ENCODE measurements around the gene GPS1.

The GPS1 gene

GRCh38 chr17:82049521-82049971 is 2.2 kb upstream of the GPS1 start:
- Histone ChIP-seq H2AFZ (ENCODE audit: low read depth, low read length) (no peak overlapping the region), H3K79me2 (ENCODE audit: insufficient read depth, low read length) (peaks cover 34% of the 10 kb centered on the region), H3K27ac (ENCODE audit: low read length) (no peak overlapping the region), H3K4me3 (ENCODE audit: low read depth in 1 of 2, low read length in 2 of 2) (no peak overlapping the region), H3K9ac (ENCODE audit: low read depth, low read length) (no peak overlapping the region), H4K20me1 (ENCODE audit: insufficient read depth, low read length) (peaks cover 21% of the 10 kb centered on the region), H3K4me1 (ENCODE audit: insufficient read depth, low read length) (peaks cover 42% of the 10 kb centered on the region), H3K4me2 (ENCODE audit: insufficient read depth, low read length) (peak overlapping the region; percentile 98; the same call in 1 of the 2 replicates), H3K27me3 (ENCODE audit: insufficient read depth, low read length, poor library complexity) (no peaks in the 10 kb centered on the region), H3K36me3 (ENCODE audit: insufficient read depth, low read length) (peaks cover 41% of the 10 kb centered on the region), H3K9me3 (ENCODE audit: insufficient read depth, low read length, severe bottlenecking) (no peaks in the 10 kb centered on the region)
- ATAC-seq (ENCODE audit: insufficient read depth, low read depth) = no peak
- no peak for DNase-seq
- TF ChIP-seq EZH2 (IDR thresholded peaks at IDR 0.05; ENCODE audit: borderline replicate concordance, low read depth, low read length, severe bottlenecking) = no peak
- TF ChIP-seq CTCF (IDR thresholded peaks at IDR 0.05; ENCODE audit: borderline replicate concordance, extremely low read depth, low read length, poor library complexity, severe bottlenecking) = no peak

GRCh38 chr17:82050152-82050760 is 1.4 kb upstream of the GPS1 start:
- H3K9ac ChIP-seq (ENCODE audit: low read depth, low read length) = peak overlapping the region; percentile 88
- peak; percentile 6 for DNase-seq
- TF ChIP-seq EZH2 (IDR thresholded peaks at IDR 0.05; ENCODE audit: borderline replicate concordance, low read depth, low read length, severe bottlenecking) (no peak), CTCF (IDR thresholded peaks at IDR 0.05; ENCODE audit: borderline replicate concordance, extremely low read depth, low read length, poor library complexity, severe bottlenecking) (no peak)
- H3K9me3 ChIP-seq (ENCODE audit: insufficient read depth, low read length, severe bottlenecking) = no peaks in the 10 kb centered on the region
- H2AFZ ChIP-seq (ENCODE audit: low read depth, low read length) = no peak overlapping the region
- no peak overlapping the region for H3K27ac ChIP-seq (ENCODE audit: low read length)
- peak overlapping the region in 1 of 2 experiments; percentile 99; a peak in 3 of 4 replicates for H3K4me3 ChIP-seq (ENCODE audit: low read depth in 1 of 2, low read length in 2 of 2)
- ATAC-seq (ENCODE audit: insufficient read depth, low read depth) = no peak
- peaks cover 39% of the 10 kb centered on the region for H3K79me2 ChIP-seq (ENCODE audit: insufficient read depth, low read length)
- peaks cover 49% of the 10 kb centered on the region for H3K36me3 ChIP-seq (ENCODE audit: insufficient read depth, low read length)
- peaks cover 48% of the 10 kb centered on the region for H3K4me1 ChIP-seq (ENCODE audit: insufficient read depth, low read length)
- H4K20me1 ChIP-seq (ENCODE audit: insufficient read depth, low read length) = peaks cover 25% of the 10 kb centered on the region
- no peaks in the 10 kb centered on the region for H3K27me3 ChIP-seq (ENCODE audit: insufficient read depth, low read length, poor library complexity)
- H3K4me2 ChIP-seq (ENCODE audit: insufficient read depth, low read length) = peak overlapping the region; percentile 98

GRCh38 chr17:82050761-82051641 is 697 bp upstream of the GPS1 start:
- Histone ChIP-seq H3K9ac (ENCODE audit: low read depth, low read length) (peak overlapping the region; percentile 88), H3K4me2 (ENCODE audit: insufficient read depth, low read length) (peak overlapping the region; percentile 98), H2AFZ (ENCODE audit: low read depth, low read length) (peak overlapping the region; percentile 56), H3K36me3 (ENCODE audit: insufficient read depth, low read length) (peaks cover 55% of the 10 kb centered on the region), H3K9me3 (ENCODE audit: insufficient read depth, low read length, severe bottlenecking) (no peaks in the 10 kb centered on the region), H3K27me3 (ENCODE audit: insufficient read depth, low read length, poor library complexity) (no peaks in the 10 kb centered on the region), H3K4me1 (ENCODE audit: insufficient read depth, low read length) (peaks cover 49% of the 10 kb centered on the region), H3K79me2 (ENCODE audit: insufficient read depth, low read length) (peaks cover 40% of the 10 kb centered on the region), H3K4me3 (ENCODE audit: low read depth in 1 of 2, low read length in 2 of 2) (peak overlapping the region; percentile 73 to 99), H3K27ac (ENCODE audit: low read length) (peak overlapping the region; percentile 62), H4K20me1 (ENCODE audit: insufficient read depth, low read length) (peaks cover 31% of the 10 kb centered on the region)
- TF ChIP-seq CTCF (IDR thresholded peaks at IDR 0.05; ENCODE audit: borderline replicate concordance, extremely low read depth, low read length, poor library complexity, severe bottlenecking) (no peak), EZH2 (IDR thresholded peaks at IDR 0.05; ENCODE audit: borderline replicate concordance, low read depth, low read length, severe bottlenecking) (no peak)
- peak; percentile 8; the same call in 2 of the 3 replicates for ATAC-seq (ENCODE audit: insufficient read depth, low read depth)
- peak; percentile 8 for DNase-seq
